ENCODE results near the gene TECRL. TPM values are rescaled to one million over a fixed set of nuclear protein-coding genes. Genes with fewer than 3 reads are reported as not detected.

TECRL gene, protein sequence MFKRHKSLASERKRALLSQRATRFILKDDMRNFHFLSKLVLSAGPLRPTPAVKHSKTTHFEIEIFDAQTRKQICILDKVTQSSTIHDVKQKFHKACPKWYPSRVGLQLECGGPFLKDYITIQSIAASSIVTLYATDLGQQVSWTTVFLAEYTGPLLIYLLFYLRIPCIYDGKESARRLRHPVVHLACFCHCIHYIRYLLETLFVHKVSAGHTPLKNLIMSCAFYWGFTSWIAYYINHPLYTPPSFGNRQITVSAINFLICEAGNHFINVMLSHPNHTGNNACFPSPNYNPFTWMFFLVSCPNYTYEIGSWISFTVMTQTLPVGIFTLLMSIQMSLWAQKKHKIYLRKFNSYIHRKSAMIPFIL
- total RNA-seq, result not detected

DNA sequence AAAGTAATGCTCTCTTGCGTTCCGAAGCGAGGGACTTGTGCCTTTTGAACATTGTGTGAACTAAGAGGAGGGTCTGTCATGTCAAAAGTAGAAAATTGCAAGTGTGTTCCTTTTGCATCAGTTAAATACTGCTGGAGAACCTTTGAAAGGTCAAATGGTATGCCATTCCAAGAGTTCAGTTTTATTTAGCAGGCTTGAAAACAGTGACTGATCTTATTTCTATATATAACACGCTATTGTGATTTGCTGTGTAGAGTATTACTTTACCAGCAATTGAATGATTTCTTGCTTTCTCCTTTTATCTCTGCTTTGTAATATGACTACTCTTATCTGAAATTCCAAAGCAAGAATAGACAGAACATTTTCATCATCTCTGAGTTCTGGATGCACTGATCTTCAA is at the start of gene TECRL:
TECRL (minus strand) TSS at position 151 of the 400 bp plus-strand sequence; CDS start at position 52, 99 bp downstream.
- TF ChIP-seq, protein P1, sequence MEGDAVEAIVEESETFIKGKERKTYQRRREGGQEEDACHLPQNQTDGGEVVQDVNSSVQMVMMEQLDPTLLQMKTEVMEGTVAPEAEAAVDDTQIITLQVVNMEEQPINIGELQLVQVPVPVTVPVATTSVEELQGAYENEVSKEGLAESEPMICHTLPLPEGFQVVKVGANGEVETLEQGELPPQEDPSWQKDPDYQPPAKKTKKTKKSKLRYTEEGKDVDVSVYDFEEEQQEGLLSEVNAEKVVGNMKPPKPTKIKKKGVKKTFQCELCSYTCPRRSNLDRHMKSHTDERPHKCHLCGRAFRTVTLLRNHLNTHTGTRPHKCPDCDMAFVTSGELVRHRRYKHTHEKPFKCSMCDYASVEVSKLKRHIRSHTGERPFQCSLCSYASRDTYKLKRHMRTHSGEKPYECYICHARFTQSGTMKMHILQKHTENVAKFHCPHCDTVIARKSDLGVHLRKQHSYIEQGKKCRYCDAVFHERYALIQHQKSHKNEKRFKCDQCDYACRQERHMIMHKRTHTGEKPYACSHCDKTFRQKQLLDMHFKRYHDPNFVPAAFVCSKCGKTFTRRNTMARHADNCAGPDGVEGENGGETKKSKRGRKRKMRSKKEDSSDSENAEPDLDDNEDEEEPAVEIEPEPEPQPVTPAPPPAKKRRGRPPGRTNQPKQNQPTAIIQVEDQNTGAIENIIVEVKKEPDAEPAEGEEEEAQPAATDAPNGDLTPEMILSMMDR (IDR thresholded peaks at IDR 0.05; ENCODE audit: low read depth), result no peak

DNA sequence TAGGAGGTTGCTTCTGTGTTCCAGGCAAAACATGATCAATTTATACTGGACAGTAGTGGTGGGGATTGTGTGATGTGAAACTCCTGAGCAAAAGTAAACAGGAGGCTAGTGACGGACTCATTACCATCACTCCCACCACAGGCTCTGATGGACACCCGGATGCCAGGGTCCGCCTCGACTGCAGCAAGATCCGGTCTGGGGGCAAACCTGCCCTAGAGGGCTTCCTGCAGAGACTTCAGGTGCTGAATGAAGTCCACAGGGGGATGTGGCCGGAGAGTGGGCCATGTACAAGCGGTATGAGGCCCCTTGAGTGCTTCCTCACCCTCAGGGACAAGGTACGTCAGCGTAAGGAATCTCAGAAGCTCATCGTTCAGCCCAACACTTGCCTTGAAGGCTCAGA is 23.4 kb upstream of the TECRL start:
- TF ChIP-seq, protein P1 (IDR thresholded peaks at IDR 0.05; ENCODE audit: low read depth), result no peak

DNA sequence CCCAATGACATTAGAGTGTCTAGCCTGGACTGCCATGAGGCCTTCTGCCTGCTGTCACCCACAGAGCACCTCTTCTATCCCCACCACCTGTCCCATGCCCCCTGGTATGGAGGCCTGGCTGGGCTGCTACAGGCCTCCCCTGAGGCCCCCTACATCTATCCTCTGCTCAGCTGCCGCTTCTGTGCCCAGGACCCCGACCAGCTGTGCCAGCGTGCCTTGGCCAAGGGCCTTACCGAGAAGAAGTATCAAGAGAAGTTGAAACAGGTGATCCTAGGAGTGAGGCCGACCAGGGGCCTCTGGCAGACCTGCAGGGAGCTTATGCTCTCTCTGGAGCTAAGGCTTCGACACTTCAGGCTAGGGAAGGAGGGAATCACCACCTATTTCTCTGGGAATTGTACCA is 21.7 kb upstream of the TECRL start:
- TF ChIP-seq, protein P1 (IDR thresholded peaks at IDR 0.05; ENCODE audit: low read depth), result no peak

DNA sequence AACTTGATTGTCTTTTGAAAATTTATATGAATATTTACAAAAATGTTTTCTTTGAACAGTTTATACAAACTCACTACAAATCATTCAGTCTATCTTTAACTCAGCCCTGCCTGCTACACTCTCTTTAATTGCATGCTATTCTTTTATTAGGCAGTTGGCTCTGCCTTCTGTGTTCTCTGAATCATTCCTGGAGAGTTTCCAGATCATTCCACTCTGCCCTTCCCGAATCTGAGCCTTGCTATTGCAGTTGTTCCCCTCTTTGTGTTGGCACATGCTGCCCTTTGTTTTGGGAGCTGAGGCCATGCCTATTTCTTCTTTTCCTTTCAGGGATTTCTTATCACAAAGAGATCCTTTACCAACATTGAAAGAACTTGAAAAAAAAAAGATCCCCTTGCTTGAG is 8.7 kb upstream of the TECRL start:
- TF ChIP-seq, protein P1 (IDR thresholded peaks at IDR 0.05; ENCODE audit: low read depth), result no peak

DNA sequence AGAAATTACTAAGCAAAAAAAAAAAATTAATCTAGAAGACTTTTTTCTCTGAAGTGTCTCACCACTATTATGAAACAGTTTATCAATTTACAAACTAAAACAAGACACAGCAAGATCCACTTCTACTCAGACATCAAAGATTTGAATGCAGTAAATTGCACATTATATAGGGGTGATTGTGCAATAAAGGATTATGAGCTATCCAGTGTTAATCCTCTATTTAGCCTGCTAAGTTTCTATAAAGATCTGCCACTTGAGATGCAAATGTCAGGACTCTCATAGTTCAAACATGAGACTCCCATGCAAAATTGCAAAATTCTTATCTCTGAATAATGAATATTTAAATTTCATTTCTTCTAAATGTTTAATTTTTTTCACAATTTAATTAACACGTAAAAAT is 2.2 kb downstream of the TECRL start:
- TF ChIP-seq, protein P1 (IDR thresholded peaks at IDR 0.05; ENCODE audit: low read depth), result no peak

DNA sequence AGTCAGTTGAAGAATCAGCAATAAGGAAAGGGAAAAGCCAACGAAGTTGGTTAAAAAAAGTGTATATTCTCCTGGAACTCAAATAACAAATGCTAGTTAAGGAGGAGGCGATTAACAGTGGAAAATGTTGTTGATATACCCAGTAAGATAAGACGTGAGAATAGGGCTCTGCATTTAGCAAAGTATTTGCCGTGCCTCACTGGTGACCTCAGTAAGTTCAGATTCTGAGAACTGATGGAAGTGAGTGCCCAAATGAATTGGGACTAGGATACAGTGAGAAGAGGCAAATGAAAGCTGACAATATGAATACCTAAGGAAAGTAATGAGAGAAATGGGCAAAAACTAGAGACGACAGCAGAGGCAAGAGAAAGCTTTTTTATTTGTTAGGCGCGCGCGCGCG is 3.5 kb downstream of the TECRL start:
- TF ChIP-seq, protein P1 (IDR thresholded peaks at IDR 0.05; ENCODE audit: low read depth), result no peak

DNA sequence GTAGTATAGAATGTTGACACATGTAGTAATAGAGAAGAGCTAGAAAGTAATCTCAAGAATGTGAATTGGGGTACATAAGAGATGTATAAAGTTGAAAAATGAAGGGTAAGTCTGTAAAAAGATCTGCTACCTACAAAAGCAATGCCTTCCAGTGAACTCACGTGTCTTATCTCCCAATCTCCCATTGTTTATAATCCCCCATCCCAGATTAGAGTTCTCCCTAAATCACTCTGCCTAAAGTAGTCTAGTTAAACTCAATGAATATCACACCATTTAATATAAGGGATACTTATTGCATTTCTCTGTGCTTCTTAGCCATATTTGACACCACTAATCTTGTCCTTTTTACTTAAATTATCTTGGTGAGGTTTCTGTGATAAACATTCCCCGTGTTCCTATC is 6.6 kb downstream of the TECRL start:
- TF ChIP-seq, protein P1 (IDR thresholded peaks at IDR 0.05; ENCODE audit: low read depth), result no peak

Measured in subcutaneous adipose tissue (tissue), 4 donors.